GM21381 (cell line): ENCODE results near the gene BCL11A.
A peak's percentile ranks its signal among the peaks of the same experiment; 100 is the strongest.

Experiments used
- ATAC-seq: cut with Tn5 transposase; IDR thresholded peaks from one replicate; pipeline ENCODE4 v1.9.1; 2021; ENCODE audit warnings: mild to moderate bottlenecking, moderate library complexity; ENCODE audit not compliant: unreplicated experiment

The BCL11A gene

DNA sequence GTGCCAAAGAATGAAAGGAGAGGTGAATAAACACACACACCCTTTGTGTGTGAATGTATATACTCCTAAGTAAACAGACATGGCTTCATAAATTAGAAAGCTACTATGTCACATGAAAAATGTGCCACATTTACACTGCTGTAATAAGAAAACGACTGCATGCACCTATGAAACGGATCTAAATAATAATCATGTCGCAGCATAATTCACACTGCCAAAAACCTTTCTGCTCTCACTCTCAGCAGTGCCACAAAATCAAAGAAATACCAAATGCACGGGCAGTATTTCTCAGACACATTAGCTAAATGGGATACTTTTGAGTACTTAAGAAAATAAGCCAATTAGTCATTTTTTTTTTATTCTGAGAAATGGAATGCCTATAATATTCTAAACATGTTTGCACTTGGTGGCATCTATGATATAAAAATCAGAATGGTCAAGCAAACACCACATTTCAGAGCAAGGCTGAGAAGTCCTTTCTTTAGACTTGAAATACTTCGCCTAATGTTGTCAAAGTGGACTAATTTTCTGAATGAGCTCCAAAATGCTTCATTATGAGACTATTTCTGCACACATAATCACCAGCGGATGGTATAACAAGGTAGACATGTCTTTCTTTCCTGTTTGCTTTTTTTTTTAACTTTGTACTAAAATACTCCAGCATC is 6.6 kb downstream of the BCL11A start:
- no peak for ATAC-seq

DNA sequence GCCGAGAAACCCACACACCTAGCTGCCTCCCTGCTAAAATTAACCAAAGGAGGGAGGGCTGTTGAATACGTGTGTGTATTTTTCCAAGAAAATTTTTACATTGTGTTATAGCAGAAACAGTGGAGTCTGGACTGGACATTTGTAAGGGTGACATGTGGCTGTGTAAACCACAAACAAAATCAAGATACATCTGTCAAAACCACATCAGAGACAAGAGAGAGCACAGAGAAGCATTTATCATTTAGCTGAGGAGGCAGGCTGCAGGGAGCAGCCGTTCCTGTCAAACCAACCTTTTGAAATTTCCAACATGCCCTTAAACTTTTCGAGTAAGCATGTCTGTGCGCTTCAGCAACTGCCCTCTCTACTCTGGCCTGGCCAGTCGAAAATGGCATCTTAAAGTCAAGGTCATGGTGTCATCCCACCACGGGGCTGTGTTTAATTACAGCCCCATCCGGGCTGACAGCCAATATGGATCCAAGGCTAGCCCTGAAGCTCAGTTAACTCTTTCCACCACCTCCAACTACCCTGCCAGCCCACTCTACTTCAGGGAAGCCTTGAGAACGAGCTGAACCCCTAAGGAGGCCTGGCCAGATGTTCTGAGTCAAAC is 8.4 kb downstream of the BCL11A start:
- no peak for ATAC-seq

DNA sequence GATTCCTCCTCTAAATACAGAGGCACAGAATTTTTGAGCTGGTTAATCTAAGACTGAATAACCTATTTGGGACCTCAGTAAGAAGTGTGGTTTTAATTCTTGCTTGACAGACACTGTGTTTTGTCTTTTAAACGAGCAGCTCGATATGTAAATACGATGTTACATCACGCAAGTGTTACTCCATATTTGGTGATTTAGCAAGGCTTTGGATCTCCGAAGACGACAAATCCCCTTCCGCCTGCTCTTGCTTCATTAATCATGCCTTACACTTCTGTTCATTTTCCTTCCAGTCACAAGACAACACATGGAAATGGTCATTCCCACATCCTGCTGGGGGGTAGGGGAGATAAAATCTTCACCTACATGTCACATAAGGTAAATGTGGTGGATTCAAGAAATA is 9.4 kb downstream of the BCL11A start:
- no peak for ATAC-seq

DNA sequence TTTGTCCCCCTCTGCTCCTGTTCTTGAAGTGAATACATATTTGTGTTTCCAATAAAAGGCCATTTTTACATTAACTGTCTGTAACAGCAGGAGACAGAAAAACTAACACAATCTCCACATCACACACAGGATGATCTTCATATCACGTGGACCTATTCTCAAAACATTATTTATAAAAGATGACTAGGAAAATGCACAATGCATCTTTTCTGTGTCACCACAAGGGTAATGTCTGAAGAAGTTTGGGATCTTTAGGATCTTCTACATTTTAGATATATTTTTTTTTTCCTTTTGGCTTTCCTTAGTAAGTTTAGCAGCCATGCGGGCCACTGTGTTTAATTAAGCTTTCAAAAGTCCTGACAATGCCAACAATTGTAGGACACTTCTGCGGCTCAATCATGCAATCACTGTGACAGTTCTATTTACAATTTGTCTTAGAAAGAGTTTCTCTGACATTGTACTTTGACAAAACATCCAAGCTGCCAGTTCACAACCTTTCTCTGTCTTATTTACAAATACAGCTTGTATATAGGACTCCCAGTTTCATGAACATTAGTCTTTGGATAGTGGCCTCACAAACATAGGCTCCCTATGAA is 12.3 kb downstream of the BCL11A start:
- no peak for ATAC-seq

DNA sequence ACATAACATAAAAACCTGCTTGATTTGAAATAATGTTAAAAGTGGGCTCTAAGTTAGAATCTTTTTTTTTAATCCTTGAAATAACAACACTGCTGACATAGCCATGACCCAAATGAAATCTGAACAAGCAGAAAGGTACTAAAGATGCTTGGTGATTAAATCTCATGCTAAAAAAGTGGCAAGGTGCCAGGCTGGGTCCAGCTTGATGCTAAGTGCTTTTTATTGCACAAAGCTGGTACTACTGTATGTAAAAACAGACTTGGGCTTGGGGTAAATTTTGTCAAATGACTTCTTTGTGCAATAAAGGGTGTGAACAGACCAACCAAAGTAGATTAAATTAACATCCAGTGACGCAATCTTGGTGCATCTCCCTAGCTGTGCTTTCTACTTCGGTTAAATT is 13.4 kb downstream of the BCL11A start:
- no peak for ATAC-seq

DNA sequence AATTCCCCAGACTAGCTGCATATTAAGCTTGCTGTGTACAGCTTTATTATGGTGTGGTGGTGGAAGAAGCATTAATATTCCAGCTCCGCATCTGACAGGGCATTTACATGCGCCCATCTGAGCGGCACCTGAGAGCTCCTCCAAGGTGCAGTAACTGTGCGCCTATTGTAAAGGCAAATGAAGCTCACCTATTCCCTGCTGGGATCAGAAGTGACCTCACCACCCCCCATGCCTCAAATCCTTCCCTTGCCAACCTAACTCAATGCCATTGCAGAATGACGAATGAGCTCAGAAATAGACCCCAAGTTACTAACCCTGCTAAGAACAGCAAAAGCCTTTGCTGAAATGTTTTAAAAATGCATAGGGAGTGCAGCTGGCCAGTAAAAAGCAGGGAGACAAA is 14.3 kb downstream of the BCL11A start:
- ATAC-seq, result no peak

DNA sequence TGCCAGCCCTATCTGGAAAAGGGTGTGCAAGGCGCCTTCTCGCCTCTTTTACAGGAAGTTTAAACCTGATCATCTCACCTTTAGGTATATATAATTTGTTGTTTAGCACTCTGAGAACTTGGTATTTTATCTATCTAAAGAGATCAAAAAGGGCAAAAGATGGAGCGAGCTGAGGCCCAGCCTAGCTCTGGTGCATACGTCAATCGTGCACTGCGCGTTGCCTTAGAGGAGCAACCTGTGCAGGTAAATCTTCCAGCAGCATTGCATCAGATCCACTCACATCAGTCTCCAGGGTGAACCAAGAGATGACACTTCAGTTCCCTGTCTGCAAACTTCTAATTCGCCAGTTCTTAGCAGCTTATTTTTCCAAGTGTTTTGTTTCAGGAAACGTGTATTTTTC is 15.4 kb downstream of the BCL11A start:
- no peak for ATAC-seq

DNA sequence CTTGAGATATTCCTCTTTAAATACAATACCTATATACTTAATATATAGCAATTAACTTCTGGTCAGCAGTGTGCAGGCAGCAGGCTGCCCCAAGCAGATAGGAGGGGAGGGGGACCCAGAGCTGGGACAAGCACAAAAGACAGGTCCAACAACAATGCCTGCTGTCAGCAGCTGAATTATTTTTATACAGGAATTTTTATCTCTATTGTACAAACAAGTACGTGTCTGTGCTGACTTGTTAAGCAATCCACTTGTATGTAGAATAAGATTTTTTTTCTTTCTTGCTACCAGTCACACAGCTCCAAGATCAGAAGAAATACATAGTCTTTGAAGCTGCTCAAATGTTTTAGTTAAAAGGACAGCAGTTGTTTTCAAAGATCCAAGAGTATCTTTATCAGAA is 16.7 kb downstream of the BCL11A start:
- no peak for ATAC-seq

DNA sequence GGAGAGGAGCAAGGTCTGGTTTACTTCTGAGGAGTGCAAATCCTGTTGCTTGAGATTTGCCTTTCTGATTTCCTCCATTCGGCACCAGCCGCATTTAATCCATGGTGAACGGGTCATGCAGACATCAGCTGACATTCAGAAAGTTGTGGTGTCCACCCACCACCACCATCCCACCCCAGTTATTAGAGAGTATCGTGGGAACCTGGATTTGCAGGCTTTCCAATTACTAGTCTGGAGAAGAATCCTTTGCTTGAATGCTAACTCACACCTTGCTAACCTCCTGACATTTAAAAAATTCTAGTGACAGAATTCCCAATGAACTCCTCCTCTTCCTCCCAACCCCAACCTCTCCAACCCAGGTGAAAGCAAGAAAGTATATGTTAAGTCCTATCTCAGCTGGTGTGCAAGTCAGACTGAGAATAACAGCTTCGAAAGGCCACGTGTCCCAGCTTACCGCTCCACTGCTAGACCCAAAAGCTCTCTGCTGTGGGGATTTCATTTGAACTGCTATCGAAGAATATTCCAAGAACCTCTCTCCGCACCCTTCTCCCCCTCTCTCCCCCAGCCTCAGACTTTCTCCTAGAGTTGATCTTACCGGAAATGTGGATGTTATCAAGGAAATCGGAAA is 17.7 kb downstream of the BCL11A start:
- ATAC-seq, result peak; percentile 75

DNA sequence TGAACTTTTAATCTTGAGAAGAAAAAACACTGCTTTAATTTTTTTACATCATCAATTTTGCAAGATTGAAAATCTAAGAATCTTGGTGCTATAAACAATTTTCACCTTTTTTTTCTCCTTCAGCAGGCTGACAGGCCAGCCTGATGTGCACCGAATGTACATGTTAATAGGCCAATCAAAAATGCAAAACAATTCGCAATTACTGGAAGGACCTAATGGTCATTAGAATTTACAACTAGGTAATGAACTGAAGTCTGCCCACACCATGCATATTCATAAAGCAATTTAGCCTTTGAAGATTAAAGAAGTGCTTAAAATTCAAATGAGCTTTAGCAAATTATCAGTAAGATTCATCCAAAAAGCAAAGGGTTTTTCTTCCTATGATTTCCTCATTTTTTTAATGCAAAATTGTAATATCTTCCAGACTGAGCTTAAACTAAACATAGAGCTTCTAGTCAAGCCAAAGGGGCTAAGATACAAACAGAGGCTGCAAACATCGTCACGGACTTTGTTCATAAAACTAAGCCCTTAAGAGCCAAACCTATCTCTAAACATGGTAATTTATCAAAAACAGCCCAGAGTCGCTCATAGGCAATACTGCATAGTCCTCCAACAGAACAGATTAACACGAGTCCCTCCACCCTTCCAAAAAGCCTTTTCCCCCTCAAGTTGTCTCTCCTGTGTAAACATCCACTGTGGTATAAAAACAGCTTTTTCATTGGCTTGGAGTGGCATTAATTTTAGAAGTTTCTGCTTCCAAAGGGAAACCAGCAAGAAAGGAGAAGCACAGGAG is 18.4 kb downstream of the BCL11A start:
- no peak for ATAC-seq

DNA sequence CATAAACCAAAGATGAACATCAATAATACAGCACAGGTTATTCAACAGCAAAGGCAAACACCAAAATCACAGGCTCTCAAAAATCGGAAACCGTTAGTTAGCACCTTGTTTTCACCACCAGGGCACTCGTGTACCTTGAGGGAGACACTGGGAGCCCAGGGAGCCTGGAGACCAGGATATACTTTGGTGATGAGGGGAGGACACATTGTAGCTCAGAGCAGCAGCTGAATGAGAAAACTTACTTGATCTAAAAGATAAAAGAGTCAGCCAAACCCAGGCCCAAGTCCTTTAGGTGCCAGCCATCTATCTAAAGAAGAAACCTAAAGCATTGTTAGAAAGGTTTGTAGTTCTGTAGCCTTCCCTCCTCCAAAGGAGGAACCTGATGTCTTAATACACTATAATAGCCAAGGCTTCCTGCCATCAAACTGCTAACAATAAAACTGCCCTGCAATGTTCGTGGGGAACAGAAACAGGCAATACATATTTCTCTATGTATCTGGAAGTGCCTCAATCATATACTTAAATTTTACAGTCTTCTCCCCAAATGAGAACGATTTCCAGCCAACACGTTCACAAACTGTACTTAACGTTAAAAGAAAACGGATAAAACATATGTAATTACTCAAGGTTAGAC is 19.3 kb downstream of the BCL11A start:
- no peak for ATAC-seq

DNA sequence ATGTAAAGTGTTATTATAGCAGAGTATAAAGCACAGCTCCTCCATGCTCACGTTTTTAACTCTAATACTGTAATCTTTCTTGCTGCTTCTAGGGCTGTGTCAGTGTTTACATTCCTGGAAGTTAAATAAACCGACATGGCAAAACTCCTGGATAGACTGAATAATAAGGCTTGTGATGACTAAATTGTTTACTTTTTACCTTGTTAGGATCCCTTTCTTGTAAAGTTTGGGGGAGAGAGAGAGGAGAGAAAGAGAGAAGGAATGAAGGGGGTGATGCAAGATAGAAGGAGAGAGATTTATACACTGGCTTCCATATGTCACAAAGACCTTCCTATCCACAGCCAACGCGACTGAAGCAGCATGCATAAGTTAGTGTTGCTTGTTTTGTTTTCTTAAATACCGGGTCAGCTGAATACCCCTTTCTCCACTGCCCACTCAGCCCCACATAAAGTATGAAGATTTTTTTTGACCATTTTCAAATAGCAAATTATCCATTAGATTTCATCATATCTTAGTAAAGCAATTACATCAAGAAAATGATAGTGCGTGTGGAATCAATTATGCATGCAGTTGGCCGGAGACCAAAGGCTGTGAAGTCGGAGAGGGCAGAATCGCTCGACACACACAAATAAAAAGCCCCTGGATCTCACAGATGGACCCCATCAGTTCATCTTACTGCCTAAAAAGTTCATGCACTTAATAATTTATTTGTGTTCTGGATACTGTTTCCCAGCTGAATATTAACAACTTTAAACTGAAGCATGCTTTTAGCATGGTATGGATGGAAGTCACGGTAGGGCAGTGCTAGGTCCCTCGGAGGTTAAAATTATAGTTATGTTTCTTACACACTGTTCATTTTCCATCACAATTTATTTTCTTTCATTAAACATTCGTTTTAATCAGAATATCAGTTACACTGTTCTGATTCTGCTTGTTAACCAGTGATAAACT is 20.1 kb downstream of the BCL11A start:
- no peak for ATAC-seq

DNA sequence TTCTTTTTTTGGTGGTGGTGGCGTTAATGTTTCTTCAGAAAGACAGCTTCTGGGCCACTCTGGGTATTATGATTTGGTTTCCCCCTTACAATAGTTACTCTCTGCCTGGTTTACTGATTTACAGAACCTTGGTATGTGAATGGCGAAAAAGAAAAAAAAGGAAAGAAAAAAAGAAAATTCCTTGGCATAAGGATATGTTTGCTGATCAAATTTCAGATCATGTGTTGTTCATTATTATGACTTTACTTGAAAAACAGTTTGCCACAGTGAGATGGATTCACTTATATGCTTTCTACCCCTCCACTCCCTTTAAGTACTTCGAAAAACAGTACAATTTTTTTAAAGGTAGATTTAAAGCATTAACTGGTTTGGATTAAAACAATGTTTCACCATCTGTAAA is 21.0 kb downstream of the BCL11A start:
- no peak for ATAC-seq

DNA sequence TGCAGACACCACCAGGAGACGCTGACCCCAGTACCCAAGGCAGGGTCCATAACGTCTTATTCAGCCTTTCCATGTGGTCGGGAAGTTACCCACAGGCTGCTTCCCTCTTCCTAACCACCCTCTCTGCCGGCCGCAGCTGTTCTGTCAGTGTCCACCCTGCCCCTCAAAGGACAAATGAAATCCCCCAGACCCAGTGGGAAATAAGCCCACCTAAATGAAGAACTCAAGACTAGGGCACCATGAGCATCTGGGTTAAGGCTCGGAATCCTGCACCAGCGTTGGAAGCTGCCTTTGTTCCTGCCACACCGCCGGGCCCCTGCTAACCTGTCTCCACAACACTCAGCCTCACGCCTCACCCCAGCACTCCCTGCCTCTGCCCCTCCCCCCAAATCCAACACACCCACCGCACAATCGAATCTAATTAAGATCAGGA is 21.7 kb downstream of the BCL11A start:
- ATAC-seq, result no peak

DNA sequence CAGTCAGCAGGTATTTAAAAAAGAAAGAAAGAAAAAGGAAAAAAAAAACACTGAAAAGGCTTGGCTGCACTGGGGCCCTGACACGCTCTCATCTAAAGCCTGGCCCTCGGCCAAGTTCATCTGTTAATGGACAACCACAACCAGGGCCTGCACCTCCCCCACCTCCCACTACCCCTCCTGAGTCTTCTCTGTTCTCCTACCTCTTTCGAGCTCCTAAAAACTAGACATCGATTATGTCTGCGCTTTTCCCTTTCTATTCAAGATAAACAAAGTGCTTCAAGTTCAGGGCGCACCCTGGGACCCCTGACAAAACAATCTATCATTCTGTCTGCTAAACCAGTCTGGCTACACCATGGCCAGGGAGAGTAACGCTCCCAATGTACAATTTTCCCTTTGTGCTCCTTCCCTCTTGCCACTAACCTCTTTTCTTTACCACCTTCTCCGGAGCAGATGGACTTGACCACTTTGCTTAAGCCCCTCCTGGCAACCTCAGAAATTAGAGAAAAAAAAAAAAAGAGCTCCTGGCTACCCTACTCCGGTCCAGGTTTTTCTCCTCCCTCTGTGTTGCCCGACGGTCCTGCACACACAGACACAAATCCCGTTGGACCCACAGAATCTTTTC is 22.7 kb downstream of the BCL11A start:
- ATAC-seq, result peak; percentile 67

DNA sequence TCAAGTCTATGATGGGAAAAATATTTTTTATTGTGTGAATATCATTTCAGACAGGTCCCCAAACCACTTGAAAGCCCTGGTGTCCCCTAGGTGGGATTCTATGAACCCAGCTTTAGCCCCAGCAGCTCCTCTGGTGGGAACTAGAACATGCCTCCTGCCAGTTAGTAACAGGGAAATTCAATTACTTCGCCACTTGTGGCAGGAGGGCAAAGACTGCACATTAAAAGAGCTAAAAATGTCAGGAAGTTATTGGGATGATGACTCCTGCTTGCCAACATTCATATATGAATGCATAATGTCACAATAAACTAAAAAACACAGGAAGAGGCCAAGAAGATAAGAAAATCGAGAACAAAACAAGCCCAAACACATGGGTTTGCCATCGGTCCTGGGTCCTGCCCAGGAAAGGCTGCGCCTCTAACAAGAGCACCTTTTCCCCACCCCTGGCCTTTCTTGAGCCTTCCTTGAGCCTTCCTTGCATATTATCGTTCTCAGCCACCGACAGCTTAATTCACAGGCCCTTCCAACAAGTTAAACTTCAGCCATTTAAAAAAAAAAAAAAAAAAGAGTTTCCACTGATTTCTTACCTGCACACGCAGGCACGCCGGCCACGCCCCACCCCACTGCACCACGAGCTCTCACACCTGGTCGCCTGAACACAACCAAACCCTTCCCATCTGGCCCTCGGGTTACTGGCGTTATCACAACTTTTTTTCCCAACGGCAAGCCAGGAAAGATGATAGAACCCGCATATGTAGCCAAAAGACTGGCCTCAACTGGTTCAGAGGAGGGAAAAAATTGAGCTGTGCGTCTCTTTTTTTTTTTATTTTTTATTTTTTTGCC is 23.4 kb downstream of the BCL11A start:
- ATAC-seq, result no peak

DNA sequence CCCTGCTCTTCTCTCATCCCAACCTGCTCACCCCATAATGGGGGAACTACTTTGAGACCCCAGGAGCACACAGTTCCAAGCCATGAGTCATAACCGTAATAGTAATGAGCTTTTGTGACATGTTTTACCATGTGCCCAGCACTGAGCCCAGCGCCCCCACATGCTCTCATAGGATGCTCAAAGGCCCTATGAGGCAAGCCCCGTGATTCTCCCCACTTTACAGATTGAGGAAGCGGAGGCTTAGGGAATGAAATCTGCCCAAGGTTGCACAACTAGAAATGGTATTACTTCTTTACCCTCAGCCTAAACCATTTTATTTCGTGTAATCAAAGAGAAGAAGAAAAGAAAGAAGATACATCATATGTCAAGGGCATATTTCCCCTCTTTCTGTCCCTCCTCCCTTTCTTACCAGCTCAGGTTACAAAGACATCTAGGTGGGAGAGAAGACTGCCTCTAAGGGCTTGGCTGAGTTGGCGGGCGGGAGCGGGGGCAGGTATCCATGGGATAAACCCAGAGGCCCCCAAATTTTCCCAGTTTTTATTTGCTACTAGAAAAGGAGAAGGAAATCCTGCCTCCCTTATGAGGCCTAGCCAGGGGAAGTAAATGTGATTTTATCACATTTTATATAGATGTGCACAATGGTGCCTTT is 24.2 kb downstream of the BCL11A start:
- ATAC-seq, result no peak
